HG03439 (cell line): ENCODE measurements around the gene GLYATL1B.
"Not testable (repeated sequence)": the region's sequence is repeated elsewhere in the genome, so short reads cannot be mapped to it uniquely, and the experiment has no call there.

Source experiments
- ATAC-seq: cut with Tn5 transposase; IDR thresholded peaks from one replicate; pipeline ENCODE4 v1.9.1; 2021; ENCODE audit warnings: mild to moderate bottlenecking, moderate library complexity; ENCODE audit not compliant: unreplicated experiment

Gene GLYATL1B

GRCh38 chr11:59086007-59086406, at the start of gene GLYATL1B:
Gene GLYATL1B, plus strand, starts transcription at chr11:59086307. Its CDS starts 0 bp downstream, at chr11:59086307.
- not testable (repeated sequence) for ATAC-seq

- ATAC-seq, result not testable (repeated sequence)
These were observed 49.6 kb upstream of the GLYATL1B start for GRCh38 chr11:59036542-59036941.

GRCh38 chr11:59037434-59037833, 48.7 kb upstream of the GLYATL1B start:
- not testable (repeated sequence) for ATAC-seq

- ATAC-seq, result no peak
These were observed 45.5 kb upstream of the GLYATL1B start for GRCh38 chr11:59040607-59041006.

- ATAC-seq, result not testable (repeated sequence)
These were observed 34.7 kb upstream of the GLYATL1B start for GRCh38 chr11:59051383-59051782.

- not testable (repeated sequence) for ATAC-seq
These were observed 33.8 kb upstream of the GLYATL1B start for GRCh38 chr11:59052355-59052754.

GRCh38 chr11:59053387-59053786, 32.7 kb upstream of the GLYATL1B start:
- ATAC-seq, result no peak

- peak; percentile 94 for ATAC-seq
These were observed 27.7 kb upstream of the GLYATL1B start for GRCh38 chr11:59058120-59059033.

GRCh38 chr11:59060096-59060495, 26.0 kb upstream of the GLYATL1B start:
- not testable (repeated sequence) for ATAC-seq

GRCh38 chr11:59062602-59063529, 23.2 kb upstream of the GLYATL1B start:
- no peak for ATAC-seq

- not testable (repeated sequence) for ATAC-seq
These were observed 21.9 kb upstream of the GLYATL1B start for GRCh38 chr11:59063996-59064727.

- no peak for ATAC-seq
These were observed 17.0 kb upstream of the GLYATL1B start for GRCh38 chr11:59069087-59069486.

- peak; percentile 67 for ATAC-seq
These were observed 9.1 kb upstream of the GLYATL1B start for GRCh38 chr11:59076876-59077571.

GRCh38 chr11:59078435-59078834, 7.7 kb upstream of the GLYATL1B start:
- ATAC-seq, result no peak

GRCh38 chr11:59079086-59079485, 7.0 kb upstream of the GLYATL1B start:
- ATAC-seq, result no peak

- not testable (repeated sequence) for ATAC-seq
These were observed 5.7 kb upstream of the GLYATL1B start for GRCh38 chr11:59080421-59080820.

- not testable (repeated sequence) for ATAC-seq
These were observed 4.6 kb upstream of the GLYATL1B start for GRCh38 chr11:59081430-59082020.

GRCh38 chr11:59088162-59088561, 2.1 kb downstream of the GLYATL1B start:
- ATAC-seq, result no peak

GRCh38 chr11:59093576-59093975, 7.5 kb downstream of the GLYATL1B start:
- not testable (repeated sequence) for ATAC-seq

GRCh38 chr11:59095225-59095624, 9.1 kb downstream of the GLYATL1B start:
- peak; percentile 69 for ATAC-seq
